Upper lobe of left lung (tissue), 4 donors: Measurements from ENCODE around the gene PLCB1.

Source experiments
- POLR2A ChIP-seq, 4 donors: fragments of 450-650 bp; IDR thresholded peaks; one replicate each; pipeline ENCODE4 v1.5.1; 2016 to 2017; ENCODE audit warnings: antibody characterized with exemption in 4 of 4, mild to moderate bottlenecking in 2 of 4
- POLR2AphosphoS5 ChIP-seq, 2 donors: sonication (generic); formaldehyde crosslinking; IDR thresholded peaks; one replicate each; pipeline ENCODE4 v1.5.1; 2017; ENCODE audit warnings: antibody characterized with exemption in 2 of 2
- TF ChIP-seq, protein P1 (sequence below), 6 experiments: fragments of 450-650 bp in 4 of 6; fragments of 200-600 bp in 2 of 6; sonication (generic) in 2 of 6; IDR thresholded peaks; one replicate each; pipeline ENCODE4 v1.5.1; 2016 to 2019; ENCODE audit warnings: antibody characterized with exemption in 6 of 6

DNA sequence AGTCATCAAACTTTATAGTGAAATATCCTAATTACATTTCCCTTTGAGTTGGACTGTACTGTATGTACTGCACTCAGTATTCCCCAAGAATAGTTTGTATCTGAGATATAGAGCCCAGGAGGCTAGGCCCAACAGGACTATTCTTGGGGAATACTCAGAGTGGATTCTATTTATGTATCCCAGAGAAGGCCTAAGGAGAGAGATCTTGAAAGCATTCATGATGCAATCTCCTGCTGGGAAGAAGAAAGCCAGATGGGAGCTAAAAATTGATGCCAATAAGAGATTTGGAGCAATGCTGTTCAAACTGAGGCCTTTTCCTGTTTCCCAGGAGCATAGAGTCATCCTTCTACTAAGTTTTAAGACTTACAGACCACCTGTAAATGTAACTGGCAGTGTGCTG lies 484.7 kb downstream of the PLCB1 start:
- TF ChIP-seq POLR2AphosphoS5 (IDR thresholded peaks at IDR 0.05) (no peak), POLR2A (IDR thresholded peaks at IDR 0.05) (no peak)
- TF ChIP-seq, protein P1, sequence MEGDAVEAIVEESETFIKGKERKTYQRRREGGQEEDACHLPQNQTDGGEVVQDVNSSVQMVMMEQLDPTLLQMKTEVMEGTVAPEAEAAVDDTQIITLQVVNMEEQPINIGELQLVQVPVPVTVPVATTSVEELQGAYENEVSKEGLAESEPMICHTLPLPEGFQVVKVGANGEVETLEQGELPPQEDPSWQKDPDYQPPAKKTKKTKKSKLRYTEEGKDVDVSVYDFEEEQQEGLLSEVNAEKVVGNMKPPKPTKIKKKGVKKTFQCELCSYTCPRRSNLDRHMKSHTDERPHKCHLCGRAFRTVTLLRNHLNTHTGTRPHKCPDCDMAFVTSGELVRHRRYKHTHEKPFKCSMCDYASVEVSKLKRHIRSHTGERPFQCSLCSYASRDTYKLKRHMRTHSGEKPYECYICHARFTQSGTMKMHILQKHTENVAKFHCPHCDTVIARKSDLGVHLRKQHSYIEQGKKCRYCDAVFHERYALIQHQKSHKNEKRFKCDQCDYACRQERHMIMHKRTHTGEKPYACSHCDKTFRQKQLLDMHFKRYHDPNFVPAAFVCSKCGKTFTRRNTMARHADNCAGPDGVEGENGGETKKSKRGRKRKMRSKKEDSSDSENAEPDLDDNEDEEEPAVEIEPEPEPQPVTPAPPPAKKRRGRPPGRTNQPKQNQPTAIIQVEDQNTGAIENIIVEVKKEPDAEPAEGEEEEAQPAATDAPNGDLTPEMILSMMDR (IDR thresholded peaks at IDR 0.05) = no peak
